ENCODE measurements around the gene LPIN1. TPM values are rescaled to one million over a fixed set of nuclear protein-coding genes. Genes with fewer than 3 reads are reported as not detected.
"Not testable (repeated sequence)": the region's sequence is repeated elsewhere in the genome, so short reads cannot be mapped to it uniquely, and the experiment has no call there.

LPIN1 gene
- polyA plus RNA-seq, 1 experiment, result 20.8 TPM

GRCh38 chr2:11757101-11757500 is 10.7 kb downstream of the LPIN1 start:
- no peaks in the 10 kb centered on the region for H3K27me3 ChIP-seq (ENCODE audit: control insufficient read depth, insufficient read depth, low read length)
- H3K36me3 ChIP-seq (ENCODE audit: control insufficient read depth, insufficient read depth, low read length), result no peaks in the 10 kb centered on the region
- DNase-seq (ENCODE audit: low read depth), result no peak
- no peak for TF ChIP-seq CTCF (IDR thresholded peaks at IDR 0.05; ENCODE audit: insufficient read depth, low read depth, low read length)
- no peak overlapping the region for H3K4me3 ChIP-seq (ENCODE audit: low read depth, low read length)
- CTCF ChIA-PET, result interaction anchor here (0.6 to 2.0 kb wide), 5 partner anchors 8 to 258 kb away, joined by 3 to 6 read pairs (median 4); no protein-coding TSS in a partner anchor
- POLR2A ChIA-PET, result no interaction called here

GRCh38 chr2:11758187-11758586 is 11.8 kb downstream of the LPIN1 start:
- POLR2A ChIA-PET, result no interaction called here
- CTCF ChIA-PET, result interaction anchor here (0.9 to 2.0 kb wide), 6 partner anchors 9 to 70 kb away, joined by 3 to 6 read pairs (median 4); no protein-coding TSS in a partner anchor
- Histone ChIP-seq H3K27me3 (ENCODE audit: control insufficient read depth, insufficient read depth, low read length) (no peaks in the 10 kb centered on the region), H3K36me3 (ENCODE audit: control insufficient read depth, insufficient read depth, low read length) (peaks cover 3% of the 10 kb centered on the region; the same call in 1 of the 2 replicates), H3K4me3 (ENCODE audit: low read depth, low read length) (no peak overlapping the region)
- TF ChIP-seq CTCF (IDR thresholded peaks at IDR 0.05; ENCODE audit: insufficient read depth, low read depth, low read length), result no peak
- DNase-seq (ENCODE audit: low read depth), result no peak

GRCh38 chr2:11758647-11759046 is 12.2 kb downstream of the LPIN1 start:
- TF ChIP-seq CTCF (IDR thresholded peaks at IDR 0.05; ENCODE audit: insufficient read depth, low read depth, low read length), result no peak
- Histone ChIP-seq H3K36me3 (ENCODE audit: control insufficient read depth, insufficient read depth, low read length) (peaks cover 5% of the 10 kb centered on the region; the same call in 1 of the 2 replicates), H3K4me3 (ENCODE audit: low read depth, low read length) (no peak overlapping the region), H3K27me3 (ENCODE audit: control insufficient read depth, insufficient read depth, low read length) (no peaks in the 10 kb centered on the region)
- ChIA-PET POLR2A (no interaction called here), CTCF (interaction anchor here (1.0 to 1.5 kb wide), 4 partner anchors 9 to 70 kb away, joined by 3 to 5 read pairs (median 4); no protein-coding TSS in a partner anchor)
- DNase-seq (ENCODE audit: low read depth), result no peak

GRCh38 chr2:11759182-11759975 is 12.9 kb downstream of the LPIN1 start:
- H3K4me3 ChIP-seq (ENCODE audit: low read depth, low read length); POLR2A ChIA-PET; DNase-seq (ENCODE audit: low read depth); H3K36me3 ChIP-seq (ENCODE audit: control insufficient read depth, insufficient read depth, low read length); H3K27me3 ChIP-seq (ENCODE audit: control insufficient read depth, insufficient read depth, low read length): not testable (repeated sequence)
- CTCF ChIA-PET, result interaction anchor here (1.3 to 1.5 kb wide), 2 partner anchors 8 to 20 kb away, joined by 3 to 4 read pairs; no protein-coding TSS in a partner anchor

- CTCF ChIA-PET, result interaction anchor here (0.6 to 1.3 kb wide), 4 partner anchors 10 to 69 kb away, joined by 3 read pairs; no protein-coding TSS in a partner anchor
- Histone ChIP-seq H3K27me3 (ENCODE audit: control insufficient read depth, insufficient read depth, low read length) (no peaks in the 10 kb centered on the region), H3K36me3 (ENCODE audit: control insufficient read depth, insufficient read depth, low read length) (peaks cover 11% of the 10 kb centered on the region; the same call in 1 of the 2 replicates), H3K4me3 (ENCODE audit: low read depth, low read length) (no peak overlapping the region)
- no peak for DNase-seq (ENCODE audit: low read depth)
- POLR2A ChIA-PET, result no interaction called here
- TF ChIP-seq CTCF (IDR thresholded peaks at IDR 0.05; ENCODE audit: insufficient read depth, low read depth, low read length), result no peak
Observed at GRCh38 chr2:11761259-11761658, 14.8 kb downstream of the LPIN1 start.

Measured in BJ (cell line).